ENCODE results near the gene CACTIN.

The CACTIN gene

GRCh38 chr19:3608079-3608641, 18.4 kb downstream of the CACTIN start:
- no peak for DNase-seq

DNA sequence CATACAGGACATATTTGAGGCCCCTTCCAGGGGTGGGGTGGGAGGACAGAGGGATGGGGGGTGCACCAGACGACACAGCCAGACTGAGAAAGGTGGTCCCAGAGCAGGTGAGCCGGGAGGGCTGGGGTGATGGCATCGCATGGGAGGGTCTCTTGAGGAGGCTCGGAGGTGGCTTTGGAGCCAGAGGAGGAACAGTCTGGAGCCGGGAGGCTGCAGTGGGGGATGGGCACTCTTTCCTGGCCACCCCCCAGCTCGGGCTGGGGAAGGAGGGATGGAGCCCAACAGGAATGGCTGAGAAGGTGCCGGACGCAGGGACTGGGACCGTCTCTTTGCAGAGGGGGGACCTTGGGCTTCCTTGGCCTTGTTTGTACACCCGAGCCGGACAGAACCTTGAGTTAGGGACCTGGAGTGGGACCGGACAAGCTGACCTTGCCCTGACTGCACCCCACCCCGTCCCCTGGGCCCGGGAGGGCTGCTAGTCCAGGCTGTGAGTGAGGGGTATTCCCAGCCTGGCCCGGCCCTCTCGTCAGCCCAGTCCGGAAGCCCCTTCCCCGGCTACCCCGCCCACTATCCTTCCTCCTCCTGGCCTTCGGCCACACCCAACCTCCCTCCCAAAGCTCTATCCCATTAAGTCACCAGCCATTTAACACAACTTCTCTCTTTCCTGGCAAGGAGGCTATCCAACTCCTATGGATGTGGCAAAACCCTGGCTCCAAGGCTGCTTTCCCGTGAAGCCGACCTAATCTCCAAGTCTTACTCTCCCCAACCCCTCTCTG, 19.1 kb downstream of the CACTIN start:
- DNase-seq = no peak

- DNase-seq = no peak
Observed at GRCh38 chr19:3606690-3607289, 19.8 kb downstream of the CACTIN start, which contains the start of gene TBXA2R. TSS of gene TBXA2R (minus strand) at chr19:3606875. CDS start at chr19:3600634, 6,241 bp downstream.

GRCh38 chr19:3606174-3606689, 20.4 kb downstream of the CACTIN start:
- DNase-seq = no peak

DNA sequence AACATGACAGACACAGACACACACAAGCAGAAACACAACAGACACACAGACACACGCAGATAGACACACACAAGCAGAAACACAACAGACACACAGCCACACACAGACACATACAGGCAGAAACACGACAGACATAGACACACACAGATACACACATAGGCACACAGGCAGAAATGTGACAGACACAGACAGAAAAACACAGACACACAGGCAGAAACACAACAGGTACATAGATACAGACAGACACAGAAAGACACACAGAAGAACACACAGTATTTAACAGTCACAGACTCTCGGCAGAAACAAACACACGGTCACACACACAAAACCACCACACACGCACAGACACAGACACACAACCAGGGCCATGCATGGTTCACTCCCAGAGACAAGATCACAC, 20.8 kb downstream of the CACTIN start:
- no peak for DNase-seq

DNA sequence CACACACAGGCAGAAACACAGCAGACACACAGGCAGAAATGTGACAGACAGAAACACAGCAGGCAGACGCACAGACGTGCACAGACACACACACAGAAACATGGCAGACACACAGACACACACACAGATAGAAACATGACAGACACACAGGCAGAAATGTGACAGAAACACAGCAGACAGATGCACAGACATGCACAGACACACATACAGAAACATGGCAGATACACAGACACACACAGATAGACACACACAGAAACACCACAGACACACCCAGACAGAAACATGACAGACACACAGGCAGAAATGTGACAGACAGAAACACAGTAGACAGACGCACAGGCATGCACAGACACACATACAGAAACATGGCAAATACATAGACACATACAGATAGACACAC, 21.2 kb downstream of the CACTIN start:
- no peak for DNase-seq

- no peak for DNase-seq
Observed at GRCh38 chr19:3604987-3605343, 21.6 kb downstream of the CACTIN start.

- no peak for DNase-seq
Observed at GRCh38 chr19:3604227-3604986, 22.2 kb downstream of the CACTIN start.

- no peak for DNase-seq
Observed at GRCh38 chr19:3603121-3603811, 23.3 kb downstream of the CACTIN start.

DNA sequence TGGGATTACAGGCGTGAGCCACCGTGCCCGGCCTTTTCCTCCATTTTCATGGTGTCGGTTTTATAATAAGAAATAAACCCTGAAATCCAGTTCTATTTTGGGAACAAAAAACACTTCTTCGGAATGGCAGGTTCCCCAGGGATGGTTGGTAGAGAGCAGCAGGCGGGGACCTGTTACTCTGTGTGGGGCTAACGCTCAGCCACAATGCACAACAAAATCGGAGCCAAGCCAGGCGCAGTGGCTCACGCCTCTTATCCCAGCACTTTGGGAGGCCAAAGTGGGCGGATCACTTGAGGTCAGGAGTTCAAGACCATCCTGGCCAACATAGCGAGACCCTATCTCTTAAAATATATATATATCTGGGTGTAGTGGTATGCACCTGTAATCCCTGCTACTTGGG, 25.6 kb downstream of the CACTIN start:
- no peak for DNase-seq

DNA sequence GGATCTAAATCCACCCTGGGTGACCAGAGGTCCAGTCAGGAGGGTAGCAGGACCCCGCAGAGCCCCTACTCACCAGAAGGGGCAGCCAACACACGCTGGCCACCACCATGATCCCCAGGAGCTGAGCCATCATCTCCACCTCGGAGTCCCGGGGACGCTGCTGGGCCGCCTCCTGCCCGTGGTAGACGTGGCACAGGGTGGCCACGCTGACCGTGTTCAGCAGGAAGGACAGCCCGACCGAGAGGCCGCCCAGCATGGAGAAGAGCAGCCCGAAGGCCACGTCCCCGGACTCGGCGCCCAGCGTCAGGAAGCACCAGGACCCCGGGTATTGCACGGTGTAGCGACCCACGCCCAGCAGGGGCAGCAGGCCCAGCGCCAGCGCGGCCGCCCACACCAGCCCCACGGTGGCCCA, 26.8 kb downstream of the CACTIN start:
- no peak for DNase-seq

DNA sequence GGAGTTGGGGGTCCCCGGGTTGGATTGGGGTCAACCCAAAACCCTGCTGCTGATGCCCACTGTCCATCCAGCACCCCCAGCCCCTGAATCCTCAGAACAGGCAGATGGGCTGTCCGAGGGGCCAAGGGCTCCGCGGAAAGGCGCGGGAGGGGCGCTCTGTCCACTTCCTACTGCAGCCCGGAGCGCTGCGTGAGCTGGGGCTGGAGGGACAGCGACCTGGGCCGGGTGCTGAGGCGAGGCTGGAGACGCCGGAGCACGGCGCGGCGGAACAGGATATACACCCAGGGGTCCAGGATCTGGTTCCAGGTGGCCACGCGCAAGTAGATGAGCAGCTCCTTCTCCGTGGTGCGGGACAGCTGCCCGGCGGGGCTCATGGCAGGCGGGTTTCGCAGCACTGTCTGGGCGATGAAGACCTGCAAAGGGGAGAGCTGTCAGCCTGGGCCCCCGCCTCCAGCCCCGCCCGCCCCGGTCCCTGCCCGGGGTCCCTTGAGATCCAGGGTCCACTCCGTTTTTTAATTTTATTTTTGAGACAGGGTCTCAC, 31.0 kb downstream of the CACTIN start:
- DNase-seq = no peak

DNA sequence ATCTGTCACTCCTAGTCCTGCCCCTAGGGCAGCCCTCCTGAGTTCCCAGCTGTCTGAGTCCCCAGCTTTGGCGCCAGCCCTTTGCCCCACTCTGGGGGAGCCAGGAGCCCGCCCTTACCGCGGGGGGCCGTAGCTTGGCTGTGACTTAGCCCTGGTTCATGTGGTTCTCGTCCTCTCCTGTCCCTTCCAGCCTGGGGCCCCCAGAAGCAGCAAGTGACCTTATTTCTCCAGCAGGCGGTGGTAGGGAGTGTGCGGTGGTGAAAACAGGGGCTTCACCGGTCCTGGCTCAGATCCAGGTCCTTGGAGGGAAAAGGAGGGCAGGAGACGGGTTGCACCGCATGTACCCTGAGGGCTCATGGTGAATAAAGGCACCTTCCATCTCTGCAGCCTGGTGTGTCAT, 33.4 kb downstream of the CACTIN start:
- no peak for DNase-seq

GRCh38 chr19:3591876-3592613, 34.5 kb downstream of the CACTIN start:
- no peak for DNase-seq

- no peak for DNase-seq
Observed at GRCh38 chr19:3590991-3591659, 35.5 kb downstream of the CACTIN start.

- no peak for DNase-seq
Observed at GRCh38 chr19:3589949-3590348, 36.6 kb downstream of the CACTIN start.

DNA sequence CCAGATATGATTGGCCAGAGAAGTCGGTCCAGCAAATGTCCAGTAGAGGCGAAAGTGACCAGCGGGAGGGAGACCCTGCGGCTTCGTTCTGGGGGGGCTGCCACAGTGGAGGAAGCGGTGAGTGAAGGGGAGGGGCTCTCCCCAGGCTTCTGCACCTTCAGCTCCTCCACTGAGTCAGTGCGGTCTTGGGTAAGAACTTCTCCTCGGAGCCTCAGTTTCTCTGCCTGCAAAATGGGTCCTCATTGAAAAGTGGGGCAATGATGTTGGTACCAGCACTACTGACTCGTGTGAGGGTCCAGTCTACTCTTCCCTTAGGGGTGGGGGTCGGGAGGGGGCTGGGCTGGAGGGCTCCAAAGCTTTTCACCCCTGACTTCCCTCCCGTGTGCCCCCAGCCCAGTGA, 37.2 kb downstream of the CACTIN start:
- DNase-seq = no peak

DNA sequence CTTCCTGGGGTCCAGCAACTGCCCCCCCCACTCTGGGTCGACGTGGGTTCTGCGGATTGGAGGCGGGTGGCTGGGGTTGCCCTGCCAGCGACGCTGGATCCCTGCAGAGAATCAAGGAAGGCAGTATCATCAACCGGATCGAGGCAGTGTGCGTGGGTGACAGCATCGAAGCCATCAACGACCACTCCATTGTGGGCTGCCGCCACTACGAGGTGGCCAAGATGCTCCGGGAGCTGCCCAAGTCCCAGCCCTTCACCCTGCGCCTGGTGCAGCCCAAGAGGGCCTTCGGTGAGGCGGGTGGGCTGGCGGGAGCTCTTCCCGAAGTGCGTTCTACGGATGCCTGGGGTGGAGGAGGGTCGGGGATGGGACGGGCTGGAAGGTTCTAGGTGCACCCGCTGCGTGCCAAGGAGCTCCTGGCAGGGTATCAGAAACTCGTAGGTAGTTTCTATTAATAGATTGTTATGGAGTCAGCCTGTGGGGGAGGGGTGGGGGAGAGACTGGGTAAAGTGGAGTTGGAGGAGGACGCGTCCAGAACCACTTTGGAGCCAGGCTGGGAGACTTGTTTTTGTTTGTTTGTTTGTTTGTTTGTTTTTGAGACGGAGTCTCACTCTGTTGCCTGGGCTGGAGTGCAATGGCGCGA, 39.8 kb downstream of the CACTIN start:
- DNase-seq = no peak

GRCh38 chr19:3586127-3586626, 40.4 kb downstream of the CACTIN start:
- no peak for DNase-seq

Measured in NCI-H2029 treated with DMSO at 0.1 percent for 48 hours (cell line).